ENCODE results near the gene CLNS1A.

CLNS1A gene

GRCh38 chr11:77637345-77638165, at the start of gene CLNS1A:
Gene CLNS1A, minus strand, starts transcription at chr11:77637794. Its CDS starts 80 bp downstream, at chr11:77637714.
- TF ChIP-seq CTCF (IDR thresholded peaks at IDR 0.05; ENCODE audit: low read depth, low read length): no peak
- DNase-seq (ENCODE audit: extremely low read depth, low read depth): peak; percentile 59

GRCh38 chr11:77687088-77687487, 49.5 kb upstream of the CLNS1A start:
- no peak for TF ChIP-seq CTCF (IDR thresholded peaks at IDR 0.05; ENCODE audit: low read depth, low read length)
- no peak for DNase-seq (ENCODE audit: extremely low read depth, low read depth)

- DNase-seq (ENCODE audit: extremely low read depth, low read depth): no peak
- no peak for TF ChIP-seq CTCF (IDR thresholded peaks at IDR 0.05; ENCODE audit: low read depth, low read length)
These were observed 39.5 kb upstream of the CLNS1A start for GRCh38 chr11:77677138-77677537.

GRCh38 chr11:77672264-77672663, 34.7 kb upstream of the CLNS1A start:
- no peak for TF ChIP-seq CTCF (IDR thresholded peaks at IDR 0.05; ENCODE audit: low read depth, low read length)
- peak; percentile 83 for DNase-seq (ENCODE audit: extremely low read depth, low read depth)

- no peak for DNase-seq (ENCODE audit: extremely low read depth, low read depth)
- no peak for TF ChIP-seq CTCF (IDR thresholded peaks at IDR 0.05; ENCODE audit: low read depth, low read length)
These were observed 32.4 kb upstream of the CLNS1A start for GRCh38 chr11:77669848-77670511.

GRCh38 chr11:77668760-77669159, 31.2 kb upstream of the CLNS1A start:
- no peak for TF ChIP-seq CTCF (IDR thresholded peaks at IDR 0.05; ENCODE audit: low read depth, low read length)
- DNase-seq (ENCODE audit: extremely low read depth, low read depth): no peak
